Measurements from ENCODE around the gene IGDCC3. TPM values are rescaled to one million over a fixed set of nuclear protein-coding genes. Genes with fewer than 3 reads are reported as not detected.
A peak's percentile ranks its signal among the peaks of the same experiment; 100 is the strongest.

Gene IGDCC3
- total and polyA plus RNA-seq, 2 donors (not counting 1 experiment from before 2014, with no cell fraction given), result not detected

GRCh38 chr15:65286069-65286703 lies 91.6 kb downstream of the IGDCC3 start:
- Mint-ChIP-seq H3K9me3 (ENCODE audit: insufficient read depth) (no peaks in the 10 kb centered on the region), H3K4me1 (peaks cover 37% of the 10 kb centered on the region)
- DNase-seq, result no peak

More at GRCh38 chr15:65286069-65286703, 91.6 kb downstream of the IGDCC3 start:
- H3K4me3 ChIP-seq (ENCODE audit: control extremely low read depth in 1 of 5, extremely low read depth in 1 of 5, insufficient read depth in 1 of 5, low read depth in 2 of 5, low read length in 4 of 5), result peak overlapping the region; percentile 67 to 89 (median 84)
- peak overlapping the region; percentile 70 to 91 for H3K27ac ChIP-seq (ENCODE audit: low read length in 2 of 2)
- no peaks in the 10 kb centered on the region for H3K9me3 ChIP-seq (ENCODE audit: control extremely low read depth in 1 of 3, control insufficient read depth in 2 of 3, insufficient read depth in 1 of 3, low read length in 2 of 3)
- H3K36me3 ChIP-seq (replicated peaks in 1 of 2; ENCODE audit: control extremely low read depth in 1 of 2, control insufficient read depth in 1 of 2, extremely low read depth in 1 of 2, insufficient read depth in 2 of 2, low read length in 1 of 2), result no peaks in the 10 kb centered on the region
- Mint-ChIP-seq H3K27me3 (no peaks in the 10 kb centered on the region), H3K27ac (peak overlapping the region; percentile 89), H3K4me3 (peak overlapping the region; percentile 89)
- H2AFZ ChIP-seq (ENCODE audit: insufficient read depth, low read depth, low read length, poor library complexity, severe bottlenecking), result peak overlapping the region; percentile 99
- intact Hi-C loops (cut with micrococcal nuclease), result loop anchor here (1.0 to 5.0 kb wide), 4 partner anchors 18 to 1124 kb away; partner anchors contain the start of genes CLPX, PPIB and RNU5B-1
- CTCF ChIA-PET, result interaction anchor here (0.6 to 3.1 kb wide), 14 partner anchors 8 to 297 kb away, joined by 3 to 25 read pairs (median 4); partner anchors contain the start of genes CLPX, RNU5A-1, RNU5B-1 and SPG21
- H3K4me2 ChIP-seq (replicated peaks; ENCODE audit: low read depth, low read length, poor library complexity, severe bottlenecking), result peak overlapping the region; percentile 90
- peaks cover 34% of the 10 kb centered on the region for H3K79me2 ChIP-seq (ENCODE audit: control insufficient read depth, insufficient read depth, low read length)
- TF ChIP-seq CTCF (IDR thresholded peaks at IDR 0.05) (no peak), EZH2 (IDR thresholded peaks at IDR 0.05; ENCODE audit: borderline replicate concordance, insufficient read depth, low read depth, low read length, poor library complexity, severe bottlenecking) (no peak)
- peaks cover 18 to 19% of the 10 kb centered on the region in 2 donors for H3K4me1 ChIP-seq (ENCODE audit: control insufficient read depth in 2 of 2, insufficient read depth in 2 of 2, low read length in 2 of 2)
- no peaks in the 10 kb centered on the region for H3K27me3 ChIP-seq (replicated peaks in 1 of 4; ENCODE audit: control extremely low read depth in 1 of 4, control insufficient read depth in 3 of 4, insufficient read depth in 4 of 4, low read length in 3 of 4)
- ATAC-seq (ENCODE audit: low read depth), result peak; percentile 11
- POLR2A ChIA-PET, result interaction anchor here (0.5 to 3.1 kb wide), 12 partner anchors 9 to 1125 kb away, joined by 3 to 34 read pairs (median 7); partner anchors contain the start of genes CLPX, PDCD7, RNU5A-1 and RNU5B-1
- H3K9ac ChIP-seq (ENCODE audit: low read length), result peak overlapping the region; percentile 87
- 1% methylated on average over 52 of the region's 52 CpGs for WGBS (ENCODE audit: insufficient coverage)
- H4K20me1 ChIP-seq (ENCODE audit: control insufficient read depth, insufficient read depth, low read length, poor library complexity, severe bottlenecking), result no peaks in the 10 kb centered on the region
